Upper lobe of right lung (tissue), 1 donor: ENCODE measurements around the gene CYB5D1. TPM values are rescaled to one million over a fixed set of nuclear protein-coding genes. Genes with fewer than 3 reads are reported as not detected.
A peak's percentile ranks its signal among the peaks of the same experiment; 100 is the strongest.

Experiments used
- ATAC-seq: fragments of 200-7000 bp; cut with Tn5 transposase; one replicate; pipeline ENCODE4 v1.9.1; 2020; ENCODE audit warnings: mild to moderate bottlenecking, moderate library complexity
- DNase-seq: peaks from one replicate; pipeline ENCODE4 v3.0.0-alpha.2; 2020
- H3K27ac ChIP-seq: fragments of 200-600 bp; one replicate; pipeline ENCODE4 v1.8.0; 2022
- H3K27me3 ChIP-seq: fragments of 200-600 bp; one replicate; pipeline ENCODE4 v1.8.0; 2022; ENCODE audit warnings: mild to moderate bottlenecking
- H3K36me3 ChIP-seq: fragments of 200-600 bp; one replicate; pipeline ENCODE4 v1.8.0; 2022
- H3K4me1 ChIP-seq: fragments of 200-600 bp; one replicate; pipeline ENCODE4 v1.8.0; 2022
- H3K4me3 ChIP-seq: fragments of 200-600 bp; one replicate; pipeline ENCODE4 v1.8.0; 2022; ENCODE audit warnings: mild to moderate bottlenecking
- H3K9me3 ChIP-seq: fragments of 200-600 bp; one replicate; pipeline ENCODE4 v1.8.0; 2022
- intact Hi-C: fragments of 100-400 bp; cut with DNase I; formaldehyde crosslinking; loops from one replicate; pipeline ENCODE4 v1.11.0; 2022
- total RNA-seq: library from RNA; stranded (reverse); fragmentation: NEBNext Ultra II Directional; extraction: Animal tissue kit (Norgen Biotek cat#: 25700); gene quantifications from one replicate; pipeline ENCODE4 v1.2.1, GENCODE V29; 2021
- TF ChIP-seq, protein P1 (sequence below): fragments of 200-600 bp; IDR thresholded peaks from one replicate; pipeline ENCODE4 v1.8.0; 2022; ENCODE audit warnings: antibody characterized with exemption
- donor health status: DM: no; HTN: yes; CAD: no; lungs with severe emphysema.

The CYB5D1 gene
- total RNA-seq, 1 donor from 2014 or later: 7.2 TPM

DNA sequence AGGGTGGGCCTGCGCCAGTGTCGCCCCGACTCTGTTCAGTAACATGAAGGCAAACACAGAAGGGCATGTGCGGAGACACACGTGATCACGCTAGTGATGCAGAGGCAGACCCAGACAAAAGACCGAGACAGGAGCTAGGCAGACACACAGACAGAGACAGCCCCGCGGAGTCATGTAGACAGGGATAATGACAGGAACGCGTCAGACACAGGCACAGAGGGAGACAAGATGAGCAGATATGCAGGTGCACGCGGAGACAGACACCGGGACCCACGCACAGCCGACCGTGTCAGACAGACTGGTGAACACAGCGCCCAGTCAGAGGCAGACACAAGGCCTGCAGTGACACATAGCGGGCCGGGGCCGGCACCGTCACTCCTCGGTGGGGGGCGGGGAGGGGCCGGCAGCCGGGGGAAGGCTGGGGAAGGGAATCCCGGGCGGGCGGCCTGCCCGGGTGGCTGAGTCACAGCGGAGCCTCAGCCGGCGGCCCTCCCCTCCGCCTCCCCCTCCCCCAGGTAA is 16.3 kb upstream of the CYB5D1 start:
- intact Hi-C loops: no loop called here
- no peaks in the 10 kb centered on the region for H3K27me3 ChIP-seq
- TF ChIP-seq, protein P1, sequence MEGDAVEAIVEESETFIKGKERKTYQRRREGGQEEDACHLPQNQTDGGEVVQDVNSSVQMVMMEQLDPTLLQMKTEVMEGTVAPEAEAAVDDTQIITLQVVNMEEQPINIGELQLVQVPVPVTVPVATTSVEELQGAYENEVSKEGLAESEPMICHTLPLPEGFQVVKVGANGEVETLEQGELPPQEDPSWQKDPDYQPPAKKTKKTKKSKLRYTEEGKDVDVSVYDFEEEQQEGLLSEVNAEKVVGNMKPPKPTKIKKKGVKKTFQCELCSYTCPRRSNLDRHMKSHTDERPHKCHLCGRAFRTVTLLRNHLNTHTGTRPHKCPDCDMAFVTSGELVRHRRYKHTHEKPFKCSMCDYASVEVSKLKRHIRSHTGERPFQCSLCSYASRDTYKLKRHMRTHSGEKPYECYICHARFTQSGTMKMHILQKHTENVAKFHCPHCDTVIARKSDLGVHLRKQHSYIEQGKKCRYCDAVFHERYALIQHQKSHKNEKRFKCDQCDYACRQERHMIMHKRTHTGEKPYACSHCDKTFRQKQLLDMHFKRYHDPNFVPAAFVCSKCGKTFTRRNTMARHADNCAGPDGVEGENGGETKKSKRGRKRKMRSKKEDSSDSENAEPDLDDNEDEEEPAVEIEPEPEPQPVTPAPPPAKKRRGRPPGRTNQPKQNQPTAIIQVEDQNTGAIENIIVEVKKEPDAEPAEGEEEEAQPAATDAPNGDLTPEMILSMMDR: peak; percentile 14

DNA sequence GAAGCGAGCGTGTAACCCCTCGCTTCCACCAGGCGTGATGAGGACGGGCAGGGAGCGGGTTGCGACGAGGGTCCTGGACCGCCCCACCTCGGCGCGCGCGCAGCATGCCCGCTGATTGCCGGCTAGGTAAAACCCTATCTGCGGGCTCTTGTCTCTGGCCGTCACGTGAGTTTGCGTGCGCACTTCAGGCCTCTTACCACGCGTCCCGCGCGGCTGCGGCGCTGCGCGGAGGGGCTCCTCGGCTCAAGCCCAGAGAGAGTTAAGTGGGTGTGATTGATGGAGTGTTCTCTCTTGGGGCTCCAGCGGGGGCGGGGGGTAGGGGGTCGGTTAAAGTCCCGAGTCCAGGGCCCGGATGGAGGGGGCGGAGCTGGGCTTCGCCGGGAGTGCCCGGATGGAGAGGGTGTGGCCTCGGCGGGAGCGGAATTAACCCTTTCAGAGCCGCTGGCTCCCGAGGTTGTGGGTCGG is 15.9 kb upstream of the CYB5D1 start:
- intact Hi-C loops: no loop called here
- H3K36me3 ChIP-seq: peaks cover 21% of the 10 kb centered on the region

More for the DNA sequence above, 16.3 kb upstream of the CYB5D1 start:
- H3K4me1 ChIP-seq: peaks cover 56% of the 10 kb centered on the region
- no peaks in the 10 kb centered on the region for H3K9me3 ChIP-seq
- peaks cover 17% of the 10 kb centered on the region for H3K36me3 ChIP-seq
- H3K4me3 ChIP-seq: peak overlapping the region; percentile 90
- peak; percentile 49 for ATAC-seq
- H3K27ac ChIP-seq: peak overlapping the region; percentile 97
- peak; percentile 93 for DNase-seq

DNA sequence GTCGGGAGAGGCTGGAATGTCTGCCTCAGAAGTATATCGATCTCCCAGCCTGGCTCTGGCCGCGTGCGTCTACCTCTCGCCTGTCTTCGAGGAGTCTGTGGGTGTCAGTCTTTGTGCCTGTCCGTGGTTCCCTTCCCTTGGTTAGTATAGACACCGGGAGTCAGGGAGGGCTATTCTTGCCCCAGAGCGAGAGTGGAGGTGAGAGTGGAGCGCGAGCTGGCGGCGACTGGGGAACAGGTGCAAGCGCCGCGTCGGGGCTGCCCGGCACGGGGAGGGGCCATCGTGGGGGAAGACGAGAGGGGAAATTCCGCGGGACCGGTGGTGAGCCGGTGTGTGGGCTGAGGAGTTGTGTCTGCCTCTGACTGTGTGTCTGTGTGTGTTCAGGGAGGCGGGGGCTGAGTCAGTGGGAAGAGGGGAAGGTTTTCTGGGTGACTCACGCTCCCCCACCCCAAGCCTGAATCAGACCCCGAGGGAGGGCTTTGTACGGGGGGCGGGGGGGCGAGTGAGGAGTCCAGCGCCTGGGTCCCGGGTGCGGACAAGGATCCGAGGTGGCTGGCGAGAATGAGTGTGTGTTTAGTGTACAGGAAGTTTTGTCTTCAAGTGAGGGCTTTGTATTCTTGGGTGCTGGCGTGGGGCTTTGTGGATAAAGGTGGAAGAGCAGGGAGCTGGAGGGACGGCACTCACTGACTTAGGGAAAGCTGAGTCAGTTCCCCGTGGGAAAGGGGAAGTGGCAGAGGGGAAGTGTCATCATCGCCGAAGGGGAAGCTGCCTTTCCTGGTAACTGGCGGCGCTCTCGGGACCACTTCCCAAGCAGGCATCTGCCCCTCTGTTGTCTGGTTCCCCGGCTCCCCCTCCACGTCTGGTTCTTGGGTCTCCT is 15.2 kb upstream of the CYB5D1 start:
- H3K9me3 ChIP-seq: no peaks in the 10 kb centered on the region
- intact Hi-C loops: no loop called here
- peak overlapping the region; percentile 90 for H3K4me3 ChIP-seq
- H3K27me3 ChIP-seq: no peaks in the 10 kb centered on the region
- H3K36me3 ChIP-seq: peaks cover 27% of the 10 kb centered on the region
- peak; percentile 92 for DNase-seq
- H3K27ac ChIP-seq: peak overlapping the region; percentile 97
- ATAC-seq: peak; percentile 34
- H3K4me1 ChIP-seq: peaks cover 44% of the 10 kb centered on the region
- TF ChIP-seq, protein P1: no peak

More for the DNA sequence above, 15.9 kb upstream of the CYB5D1 start:
- peaks cover 51% of the 10 kb centered on the region for H3K4me1 ChIP-seq
- DNase-seq (peak; percentile 95), ATAC-seq (peak; percentile 69)
- peak overlapping the region; percentile 90 for H3K4me3 ChIP-seq
- H3K9me3 ChIP-seq: no peaks in the 10 kb centered on the region
- H3K27ac ChIP-seq: peak overlapping the region; percentile 97
- TF ChIP-seq, protein P1: no peak
- no peaks in the 10 kb centered on the region for H3K27me3 ChIP-seq

DNA sequence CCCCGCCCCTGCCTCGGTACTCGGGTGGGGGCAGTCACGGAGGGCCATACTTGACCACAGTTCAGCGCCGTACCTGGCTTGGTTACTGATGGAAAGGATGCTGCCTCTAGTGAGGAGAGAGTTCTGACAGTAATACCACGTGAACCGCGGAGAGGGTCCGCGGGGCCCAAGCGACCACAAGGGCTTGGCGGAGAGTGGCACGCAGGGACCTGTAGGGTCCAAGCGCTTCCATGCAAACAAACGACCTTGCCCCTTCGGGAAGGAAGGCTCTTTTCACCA is 14.6 kb upstream of the CYB5D1 start:
- peak overlapping the region; percentile 97 for H3K27ac ChIP-seq
- no peaks in the 10 kb centered on the region for H3K9me3 ChIP-seq
- intact Hi-C loops: no loop called here
- H3K4me1 ChIP-seq: peaks cover 41% of the 10 kb centered on the region
- TF ChIP-seq, protein P1: no peak
- ATAC-seq (no peak), DNase-seq (no peak)
- peaks cover 32% of the 10 kb centered on the region for H3K36me3 ChIP-seq
- no peaks in the 10 kb centered on the region for H3K27me3 ChIP-seq
- peak overlapping the region; percentile 90 for H3K4me3 ChIP-seq

DNA sequence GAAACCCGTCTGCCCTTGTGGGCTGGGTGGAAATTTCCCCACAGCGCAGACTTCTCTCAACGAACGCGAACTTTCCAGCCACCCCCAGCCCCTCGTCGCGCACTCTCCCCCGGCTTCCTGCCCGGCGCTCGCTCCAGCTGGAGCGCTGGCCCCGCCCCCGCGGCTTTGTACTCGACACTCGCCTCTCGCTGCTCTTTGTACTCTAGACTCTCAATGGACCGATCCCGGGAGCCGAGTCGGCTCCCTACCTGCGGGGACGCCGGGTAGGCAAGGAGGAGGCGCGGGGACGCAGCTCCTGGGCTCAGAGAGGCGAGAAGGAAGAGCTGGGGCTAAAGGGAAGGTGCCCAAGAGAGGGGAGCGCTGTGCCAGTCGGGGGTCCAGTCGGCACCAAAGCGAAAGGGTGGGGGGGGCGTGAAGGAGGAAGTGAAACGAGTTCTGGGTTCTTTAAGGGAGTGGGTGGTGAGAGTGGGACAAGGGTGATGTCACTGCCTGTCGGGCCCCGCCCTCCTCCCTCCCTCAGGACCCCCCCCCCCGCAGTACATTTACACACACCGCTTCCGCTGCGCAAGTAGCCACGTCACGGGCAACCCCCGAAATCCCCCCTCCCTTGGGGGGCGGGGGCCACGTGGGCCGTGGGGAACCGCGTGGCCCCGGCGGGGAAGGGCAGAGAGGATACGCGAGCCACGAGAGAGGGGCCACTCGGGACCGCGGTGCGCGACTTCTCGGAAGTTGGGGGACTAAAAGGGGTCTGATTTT is 14.1 kb upstream of the CYB5D1 start:
- H3K9me3 ChIP-seq: no peaks in the 10 kb centered on the region
- TF ChIP-seq, protein P1: no peak
- H3K4me3 ChIP-seq: peak overlapping the region; percentile 90
- peaks cover 37% of the 10 kb centered on the region for H3K4me1 ChIP-seq
- intact Hi-C loops: no loop called here
- ATAC-seq (peak; percentile 62), DNase-seq (peak; percentile 96)
- peak overlapping the region; percentile 97 for H3K27ac ChIP-seq
- no peaks in the 10 kb centered on the region for H3K27me3 ChIP-seq
- H3K36me3 ChIP-seq: peaks cover 37% of the 10 kb centered on the region
